Measurements from ENCODE around the gene ZC3H7A.
A peak's percentile ranks its signal among the peaks of the same experiment; 100 is the strongest.
"Not testable (repeated sequence)": the region's sequence is repeated elsewhere in the genome, so short reads cannot be mapped to it uniquely, and the experiment has no call there.

ZC3H7A gene, protein sequence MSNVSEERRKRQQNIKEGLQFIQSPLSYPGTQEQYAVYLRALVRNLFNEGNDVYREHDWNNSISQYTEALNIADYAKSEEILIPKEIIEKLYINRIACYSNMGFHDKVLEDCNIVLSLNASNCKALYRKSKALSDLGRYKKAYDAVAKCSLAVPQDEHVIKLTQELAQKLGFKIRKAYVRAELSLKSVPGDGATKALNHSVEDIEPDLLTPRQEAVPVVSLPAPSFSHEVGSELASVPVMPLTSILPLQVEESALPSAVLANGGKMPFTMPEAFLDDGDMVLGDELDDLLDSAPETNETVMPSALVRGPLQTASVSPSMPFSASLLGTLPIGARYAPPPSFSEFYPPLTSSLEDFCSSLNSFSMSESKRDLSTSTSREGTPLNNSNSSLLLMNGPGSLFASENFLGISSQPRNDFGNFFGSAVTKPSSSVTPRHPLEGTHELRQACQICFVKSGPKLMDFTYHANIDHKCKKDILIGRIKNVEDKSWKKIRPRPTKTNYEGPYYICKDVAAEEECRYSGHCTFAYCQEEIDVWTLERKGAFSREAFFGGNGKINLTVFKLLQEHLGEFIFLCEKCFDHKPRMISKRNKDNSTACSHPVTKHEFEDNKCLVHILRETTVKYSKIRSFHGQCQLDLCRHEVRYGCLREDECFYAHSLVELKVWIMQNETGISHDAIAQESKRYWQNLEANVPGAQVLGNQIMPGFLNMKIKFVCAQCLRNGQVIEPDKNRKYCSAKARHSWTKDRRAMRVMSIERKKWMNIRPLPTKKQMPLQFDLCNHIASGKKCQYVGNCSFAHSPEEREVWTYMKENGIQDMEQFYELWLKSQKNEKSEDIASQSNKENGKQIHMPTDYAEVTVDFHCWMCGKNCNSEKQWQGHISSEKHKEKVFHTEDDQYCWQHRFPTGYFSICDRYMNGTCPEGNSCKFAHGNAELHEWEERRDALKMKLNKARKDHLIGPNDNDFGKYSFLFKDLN

DNA sequence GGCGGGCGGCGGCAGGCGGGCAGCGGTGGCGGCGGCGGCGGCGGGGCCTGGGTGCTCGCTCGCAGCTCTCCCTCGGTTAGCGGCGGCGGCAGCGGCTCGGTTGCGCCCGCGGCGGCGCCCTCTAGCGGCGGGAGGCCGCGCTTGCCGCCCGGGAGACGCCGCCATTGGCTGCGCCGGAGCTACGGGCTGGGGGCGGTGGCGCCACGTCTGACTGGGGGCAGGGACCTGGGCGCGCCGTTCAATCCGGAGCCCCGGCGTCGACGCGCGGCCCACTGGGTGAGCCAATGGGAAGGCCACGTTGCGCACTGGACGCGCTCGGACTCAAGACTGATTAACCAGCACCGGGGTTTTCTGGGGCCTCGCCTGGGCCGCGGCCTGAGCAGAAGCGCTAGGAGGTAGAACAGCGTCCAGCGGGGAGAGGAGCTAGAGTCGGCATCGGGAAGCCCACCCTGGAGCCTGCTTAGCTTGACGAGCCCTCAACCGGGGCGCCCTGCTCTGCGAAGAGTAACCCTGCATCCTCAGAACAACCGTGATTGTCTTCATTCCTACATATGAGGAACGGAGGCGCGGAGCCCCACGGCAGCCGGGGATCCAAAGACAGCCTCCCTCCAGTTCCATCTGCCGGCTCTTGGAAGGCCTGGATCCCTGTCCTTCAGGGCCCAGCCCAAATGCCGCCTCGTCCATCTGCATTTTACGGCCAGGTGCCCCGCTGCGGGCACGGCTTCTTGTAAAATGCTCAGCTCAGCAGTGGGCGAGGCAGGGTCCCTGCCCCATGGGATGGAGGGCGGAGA lies at the start of gene ZC3H7A:
Gene ZC3H7A (minus strand): TSS at position 93 of the 791 bp plus-strand sequence. CDS start 14,904 bp downstream, outside the sequence.
- DNase-seq (ENCODE audit: low spot score): peak; percentile 96

DNA sequence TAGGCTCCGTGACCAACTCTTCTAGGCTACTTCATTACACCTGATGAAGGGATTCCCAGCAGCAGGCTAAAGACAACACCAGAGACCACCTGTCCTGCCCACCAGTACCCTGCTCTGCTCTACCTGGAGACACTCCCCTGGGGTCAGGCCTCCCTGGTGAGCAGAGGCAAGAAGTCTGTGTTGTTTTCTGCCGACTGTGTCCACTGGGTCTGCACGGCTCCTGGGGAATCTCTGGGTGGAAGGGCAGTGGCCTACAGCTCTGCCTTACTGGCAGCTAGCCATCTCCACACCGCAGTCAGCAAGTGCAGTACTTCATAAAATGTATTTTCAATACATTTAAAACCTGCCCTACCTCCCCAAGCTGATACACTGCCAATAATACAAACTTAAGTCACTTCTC lies 47.4 kb upstream of the ZC3H7A start:
- no peak for DNase-seq (ENCODE audit: low spot score)

DNA sequence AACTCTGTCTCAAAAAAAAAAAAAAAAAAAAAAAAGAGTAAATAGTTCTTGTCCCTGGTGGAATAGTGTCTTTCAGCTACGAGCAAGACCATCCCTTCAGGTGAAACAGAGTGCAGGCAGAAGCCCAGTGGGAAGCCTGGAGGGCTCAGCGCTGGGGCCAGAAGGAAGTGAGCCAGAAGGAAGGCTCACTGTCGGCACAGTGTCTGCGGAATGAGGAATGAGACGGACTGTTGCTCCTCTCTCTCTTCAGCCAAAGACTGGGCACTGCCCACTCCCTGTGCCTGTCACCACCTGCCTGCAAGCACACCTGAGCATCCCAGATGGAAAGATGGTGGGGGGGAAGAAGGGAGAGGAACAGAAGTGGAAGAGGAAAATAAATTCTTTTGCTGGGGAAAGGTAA lies 46.8 kb upstream of the ZC3H7A start:
- DNase-seq (ENCODE audit: low spot score): no peak

DNA sequence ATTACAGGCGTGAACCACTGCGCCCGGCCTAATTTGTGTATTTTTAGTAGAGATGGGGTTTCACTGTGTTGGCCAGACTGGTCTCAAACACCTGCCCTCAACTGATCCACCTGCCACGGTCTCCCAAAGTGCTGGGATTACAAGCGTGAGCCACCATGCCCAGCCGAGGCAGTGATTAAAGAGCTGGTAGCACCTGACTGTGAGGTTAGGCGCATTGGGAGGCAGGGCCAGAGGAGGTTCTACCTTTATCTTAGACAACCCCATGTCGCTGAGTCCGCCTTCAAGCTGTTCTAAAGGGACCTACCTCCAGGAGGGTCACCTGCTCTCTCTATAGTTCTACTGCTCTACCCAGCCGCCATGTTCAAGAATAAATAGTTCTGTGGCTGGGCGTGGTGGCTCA lies 46.1 kb upstream of the ZC3H7A start:
- DNase-seq (ENCODE audit: low spot score): no peak

DNA sequence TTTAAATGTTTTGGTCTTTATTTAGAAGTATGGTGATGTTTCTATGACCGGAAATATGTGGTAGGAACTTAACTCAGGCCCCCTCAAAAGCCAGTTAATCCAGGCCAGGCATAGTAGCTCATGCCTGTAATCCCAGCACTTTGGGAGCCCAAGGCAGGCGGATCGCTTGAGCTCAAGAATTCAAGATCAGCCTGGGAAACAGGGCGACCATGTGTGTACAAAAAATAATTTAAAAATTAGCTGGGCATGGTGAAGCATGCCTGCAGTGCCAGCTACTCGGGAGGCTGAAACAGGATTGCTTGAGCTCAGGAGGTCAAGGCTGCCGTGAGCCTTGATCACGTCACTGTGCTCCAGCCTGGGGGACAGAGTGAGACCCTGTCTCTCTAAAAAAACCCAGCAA lies 44.0 kb upstream of the ZC3H7A start:
- DNase-seq (ENCODE audit: low spot score): no peak

DNA sequence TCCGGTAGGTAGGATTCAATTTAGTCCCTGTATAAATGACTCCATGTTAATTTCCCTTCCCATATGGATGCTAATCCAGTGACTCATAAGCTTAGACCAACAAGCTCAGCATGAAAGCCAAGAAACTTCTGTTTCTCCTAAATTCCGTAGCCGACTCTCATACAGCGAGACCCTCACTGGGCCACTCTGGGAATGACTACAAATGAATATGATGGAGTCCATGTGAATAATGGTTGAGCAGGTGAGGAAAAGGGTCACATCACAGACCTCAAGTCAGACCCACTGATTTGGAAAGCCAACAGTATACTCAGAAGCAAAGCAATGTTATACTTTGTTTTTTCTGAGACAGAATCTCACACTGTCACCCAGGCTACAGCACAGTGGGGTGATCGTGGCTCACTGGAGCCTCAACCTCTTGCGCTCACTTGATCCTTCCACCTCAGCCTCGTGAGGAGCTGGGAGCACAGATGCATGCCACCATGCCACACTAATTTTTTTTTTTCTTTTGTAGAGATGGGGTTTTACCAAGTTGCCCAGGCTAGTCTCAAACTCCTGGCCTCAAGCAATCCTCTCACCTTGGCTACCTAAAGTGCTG lies 39.7 kb upstream of the ZC3H7A start:
- no peak for DNase-seq (ENCODE audit: low spot score)

DNA sequence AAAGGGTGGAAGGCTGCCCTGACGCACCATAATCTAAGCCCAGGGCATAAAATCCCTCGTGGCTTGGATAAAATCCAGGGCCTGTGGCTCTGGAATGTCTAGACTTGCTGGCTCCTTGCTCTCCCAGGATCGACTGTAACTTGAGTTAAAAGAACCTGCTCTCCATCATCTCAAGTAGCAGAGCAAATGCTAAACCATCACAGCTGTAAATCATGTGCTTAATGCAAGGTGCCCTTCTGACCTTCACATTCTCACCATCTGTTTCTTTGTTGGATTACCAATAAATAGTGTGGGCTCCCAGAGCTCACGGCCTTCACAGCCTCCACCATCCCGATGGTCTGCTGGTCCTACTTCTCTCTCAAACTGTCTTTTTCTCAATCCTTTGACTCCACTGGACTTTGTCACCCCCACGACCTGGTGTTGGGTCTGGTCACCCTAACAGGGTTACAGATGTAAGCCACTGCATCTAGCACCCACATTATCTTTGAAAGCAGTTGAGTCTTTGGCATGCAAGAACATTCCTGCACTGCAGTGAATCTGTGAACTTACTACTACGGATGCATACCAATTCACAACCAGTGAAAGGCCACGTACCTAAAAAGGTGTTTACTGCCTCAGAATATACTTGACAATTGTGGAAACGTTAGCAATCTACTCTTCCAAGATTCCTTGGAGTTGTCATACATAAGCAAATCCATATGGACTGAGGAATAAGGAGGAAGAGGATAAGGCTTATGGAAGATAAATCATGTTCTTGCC lies 39.0 kb upstream of the ZC3H7A start:
- DNase-seq (ENCODE audit: low spot score): no peak

DNA sequence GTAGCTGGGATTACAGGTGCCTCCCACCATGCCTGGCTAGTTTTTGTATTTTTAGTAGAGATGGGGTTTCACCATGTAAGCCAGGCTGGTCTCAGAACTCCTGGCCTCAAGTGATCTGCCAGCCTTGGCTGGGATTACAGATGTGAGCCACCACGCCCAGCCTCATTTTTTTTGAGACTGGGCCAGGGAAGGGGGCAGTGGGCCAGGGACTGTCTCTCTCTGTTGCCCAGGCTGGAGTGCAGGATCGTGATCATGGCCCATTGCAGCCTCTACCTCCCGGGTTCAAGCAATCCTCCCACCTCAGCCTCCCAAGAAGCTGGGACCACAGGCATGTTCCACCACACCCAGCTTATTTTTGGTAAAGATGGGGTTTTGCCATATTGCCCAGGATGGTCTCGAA lies 38.3 kb upstream of the ZC3H7A start:
- no peak for DNase-seq (ENCODE audit: low spot score)

DNA sequence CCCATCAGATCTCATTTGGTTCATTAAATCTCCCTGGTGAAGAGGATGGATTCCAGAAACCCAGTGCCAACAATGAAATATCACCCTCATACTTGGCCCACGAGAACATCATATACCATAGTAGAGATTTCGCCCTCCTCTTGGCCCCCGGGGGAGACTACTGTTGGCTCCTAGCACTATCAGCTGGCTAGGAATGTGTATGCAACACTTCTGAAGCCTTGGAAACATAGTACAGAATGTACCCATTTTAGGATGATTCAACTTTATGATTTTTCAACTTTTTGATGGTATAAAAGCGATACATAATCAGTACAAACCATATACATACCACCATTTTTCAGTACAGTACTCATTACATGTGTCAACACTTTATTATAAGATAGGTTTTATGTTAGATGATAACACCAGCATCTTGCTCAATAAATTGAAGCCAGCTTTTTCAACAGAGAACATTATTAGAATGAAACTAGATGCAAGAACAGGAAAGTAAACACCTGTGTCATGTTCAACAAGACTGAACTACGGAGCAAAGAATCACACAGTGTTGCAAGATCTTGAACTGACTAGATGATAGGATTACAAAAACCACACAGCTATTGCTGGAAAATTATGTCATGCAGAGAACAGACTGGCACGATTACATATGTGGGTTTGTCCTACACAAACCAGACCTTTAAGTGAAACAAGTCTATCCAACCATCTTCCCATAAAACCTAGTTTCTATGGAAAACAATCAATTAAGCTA lies 37.1 kb upstream of the ZC3H7A start:
- no peak for DNase-seq (ENCODE audit: low spot score)

DNA sequence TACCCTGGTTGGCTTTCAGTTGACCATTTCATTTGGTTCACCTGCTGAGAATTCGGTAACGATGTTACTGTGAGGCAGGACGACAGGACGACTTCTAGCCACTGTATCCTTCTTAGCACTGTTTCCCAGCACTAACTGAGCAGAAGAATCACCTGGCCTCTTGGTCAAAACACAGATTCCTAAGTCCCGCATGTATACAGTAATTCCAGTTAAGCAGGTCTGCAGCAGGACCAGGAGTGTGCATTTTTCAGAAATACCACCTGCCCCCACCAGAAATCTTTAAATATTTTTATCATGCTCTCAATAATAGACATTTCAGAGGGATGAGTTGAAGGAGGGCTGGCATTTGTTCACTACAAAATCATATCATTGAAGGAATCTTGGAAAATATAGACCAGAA lies 31.6 kb upstream of the ZC3H7A start:
- no peak for DNase-seq (ENCODE audit: low spot score)

DNA sequence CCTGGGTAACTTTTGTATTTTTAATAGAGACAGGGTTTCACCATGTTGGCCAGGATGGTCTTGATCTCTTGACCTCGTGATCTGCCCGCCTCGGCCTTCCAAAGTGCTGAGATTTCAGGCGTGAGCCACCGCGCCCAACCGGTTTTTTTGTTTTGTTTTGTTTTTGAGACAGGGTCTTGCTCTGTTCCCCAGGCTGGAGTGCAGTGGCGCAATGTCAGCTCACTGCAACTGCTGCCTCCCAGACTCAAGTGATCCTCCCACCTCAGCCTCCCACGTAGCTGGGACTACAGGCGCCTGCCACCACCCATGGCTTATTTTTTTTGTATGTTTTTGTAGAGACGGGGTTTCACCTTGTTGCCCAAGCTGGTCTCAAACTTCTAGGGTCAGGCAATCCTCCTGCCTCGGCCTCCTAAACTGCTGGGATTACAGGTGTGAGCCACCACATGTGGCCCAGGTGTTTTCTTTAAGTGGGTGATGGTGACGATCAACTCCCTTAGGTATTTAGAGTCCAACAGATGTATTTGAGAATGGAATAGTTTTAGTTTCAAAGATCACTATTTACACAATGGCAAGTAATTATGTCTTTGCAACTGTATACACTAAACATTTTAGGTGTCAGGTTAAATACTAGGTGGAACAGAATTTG lies 28.6 kb upstream of the ZC3H7A start:
- not testable (repeated sequence) for DNase-seq (ENCODE audit: low spot score)

DNA sequence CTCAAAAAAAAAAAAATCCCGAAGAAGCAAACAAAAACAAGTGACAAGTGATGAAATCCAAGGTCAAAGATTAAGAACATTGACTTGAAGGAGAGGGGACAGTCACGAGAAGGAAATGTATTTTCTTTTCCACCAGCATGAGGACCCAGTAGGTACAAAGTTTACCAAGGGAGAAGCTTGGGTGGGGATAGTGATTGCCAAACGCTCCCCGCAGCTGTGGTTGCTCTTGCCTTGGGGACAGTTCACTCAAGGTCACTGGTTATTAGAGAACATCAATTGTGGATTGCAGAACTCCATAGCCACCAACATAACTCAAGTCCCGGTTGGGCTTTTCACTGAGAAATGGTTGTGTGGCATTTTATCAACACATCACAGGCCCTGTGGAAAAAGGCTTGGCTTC lies 27.3 kb upstream of the ZC3H7A start:
- no peak for DNase-seq (ENCODE audit: low spot score)

DNA sequence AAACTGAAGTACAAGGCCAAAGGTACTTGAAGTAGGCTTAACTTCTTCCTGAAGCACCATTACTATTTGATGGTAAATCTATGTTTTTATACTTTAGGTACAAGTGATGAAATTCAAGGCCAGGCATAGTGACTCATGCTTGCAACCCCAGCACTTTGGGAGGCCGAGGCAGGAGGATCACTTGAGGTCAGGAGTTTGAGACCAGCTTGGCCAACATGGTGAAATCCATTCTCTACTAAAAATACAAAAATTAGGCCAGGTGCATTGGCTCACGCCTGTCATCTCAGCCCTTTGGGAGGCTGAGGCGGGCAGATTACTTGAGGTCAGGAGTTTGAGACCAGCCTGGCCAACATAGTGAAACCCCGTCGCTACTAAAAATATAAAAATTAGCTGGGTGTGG lies 26.6 kb upstream of the ZC3H7A start:
- DNase-seq (ENCODE audit: low spot score): not testable (repeated sequence)

DNA sequence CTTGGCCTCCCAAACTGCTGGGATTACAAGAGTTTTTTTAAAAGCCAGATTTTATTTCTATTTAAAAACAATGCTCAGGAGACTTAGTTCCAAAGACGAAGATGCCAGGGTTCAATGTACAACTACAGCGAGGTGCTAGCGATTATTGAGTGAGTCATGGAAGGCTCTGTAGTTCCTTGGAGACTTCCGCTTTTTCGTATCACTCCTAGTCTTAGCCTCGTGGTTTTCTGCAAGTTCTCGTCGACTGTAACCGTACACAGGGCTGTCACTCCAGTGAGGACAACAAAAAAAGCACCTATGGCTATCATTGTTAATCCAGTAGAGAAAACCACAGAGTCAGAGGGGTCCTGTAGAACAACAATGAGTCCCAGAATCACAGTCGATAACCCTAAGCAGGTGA lies 22.7 kb upstream of the ZC3H7A start:
- no peak for DNase-seq (ENCODE audit: low spot score)

DNA sequence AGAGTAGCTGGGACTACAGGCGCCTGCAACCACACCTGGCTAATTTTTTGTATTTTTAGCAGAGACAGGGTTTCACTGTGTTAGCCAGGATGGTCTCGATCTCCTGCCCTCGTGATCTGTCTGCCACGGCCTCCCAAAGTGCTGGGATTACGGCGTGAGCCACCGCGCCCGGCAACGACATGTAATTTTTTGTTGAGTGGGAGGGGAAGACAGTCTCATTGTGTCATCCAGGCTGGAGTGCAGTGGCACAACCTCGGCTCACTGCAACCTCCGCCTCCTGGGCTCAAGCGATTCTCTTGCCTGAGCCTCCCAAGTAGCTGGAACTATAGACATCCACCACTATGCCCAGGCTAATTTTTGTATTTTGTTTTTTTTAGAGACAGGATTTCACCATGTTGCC lies 21.9 kb upstream of the ZC3H7A start:
- not testable (repeated sequence) for DNase-seq (ENCODE audit: low spot score)

DNA sequence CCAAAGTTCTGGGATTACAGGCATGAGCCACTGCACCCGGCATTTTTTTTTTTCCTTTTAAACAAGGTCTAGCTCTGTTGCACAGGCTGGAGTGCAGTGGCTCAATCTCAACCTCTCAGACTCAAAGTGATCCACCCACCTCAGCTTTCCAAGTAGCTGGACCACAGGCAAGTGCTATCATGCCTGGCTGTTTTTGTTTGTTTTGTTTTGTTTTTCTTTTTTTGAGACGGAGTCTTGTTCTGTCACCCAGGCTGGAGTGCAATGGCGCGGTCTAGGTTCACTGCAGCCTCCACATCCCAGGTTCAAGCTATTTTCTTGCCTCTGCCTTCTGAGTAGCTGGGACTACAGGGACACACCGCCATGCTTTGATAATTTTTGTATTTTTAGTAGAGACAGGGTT lies 19.1 kb upstream of the ZC3H7A start:
- DNase-seq (ENCODE audit: low spot score): no peak

DNA sequence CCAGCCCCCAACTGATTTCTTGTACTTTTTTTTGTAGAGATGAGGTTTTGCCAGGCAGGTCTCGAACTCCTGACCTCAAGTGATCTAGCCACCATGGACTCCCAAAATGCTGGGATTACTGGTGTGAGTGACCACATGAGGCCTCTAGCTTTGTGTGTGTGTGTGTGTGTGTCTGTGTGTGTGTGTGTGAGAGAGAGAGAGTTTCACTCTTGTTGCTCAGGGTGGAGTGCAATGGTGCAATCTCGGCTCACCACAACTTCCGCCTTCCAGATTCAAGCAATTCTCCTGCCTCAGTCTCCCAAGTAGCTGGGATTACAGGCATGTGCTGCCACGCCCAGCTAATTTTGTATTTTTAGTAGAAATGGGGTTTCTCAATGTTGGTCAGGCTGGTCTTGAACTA lies 17.7 kb upstream of the ZC3H7A start:
- not testable (repeated sequence) for DNase-seq (ENCODE audit: low spot score)

DNA sequence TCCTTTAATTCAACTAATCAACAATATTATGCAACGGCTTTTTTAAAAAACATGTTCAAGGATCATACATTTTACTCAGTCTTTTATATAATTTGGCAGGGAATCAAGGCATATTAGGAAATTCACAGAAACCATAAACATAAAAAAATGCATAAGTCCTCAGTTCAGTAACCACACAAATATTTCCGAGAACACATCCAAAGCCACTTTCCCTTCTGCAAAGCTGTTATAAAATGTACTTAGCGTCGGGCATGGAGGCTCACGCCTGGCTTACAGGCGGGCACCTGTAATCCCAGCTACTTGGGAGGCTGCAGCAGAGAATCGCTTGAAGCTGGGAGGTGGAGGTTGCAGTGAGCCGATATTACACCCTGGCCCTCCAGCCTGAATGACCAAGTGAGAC lies 9.7 kb upstream of the ZC3H7A start:
- no peak for DNase-seq (ENCODE audit: low spot score)

DNA sequence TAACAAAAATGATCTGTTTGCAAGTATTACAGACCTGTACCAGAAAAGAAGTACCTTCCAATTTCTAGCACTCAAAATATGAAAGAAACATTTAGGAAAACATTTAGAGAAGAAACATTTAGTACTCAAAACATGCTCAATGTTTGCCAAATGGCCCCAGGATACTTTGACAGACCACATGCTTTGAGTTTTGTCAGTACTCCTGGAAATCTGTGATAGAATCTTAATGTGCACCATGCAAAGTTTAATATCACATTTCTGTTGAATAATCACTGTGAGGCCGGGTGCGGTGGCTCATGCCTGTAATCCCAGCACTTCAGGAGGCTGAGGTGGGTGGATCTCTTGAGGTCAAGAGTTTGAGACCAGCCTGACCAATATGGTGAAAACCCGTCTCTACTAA lies 8.5 kb upstream of the ZC3H7A start:
- DNase-seq (ENCODE audit: low spot score): no peak

DNA sequence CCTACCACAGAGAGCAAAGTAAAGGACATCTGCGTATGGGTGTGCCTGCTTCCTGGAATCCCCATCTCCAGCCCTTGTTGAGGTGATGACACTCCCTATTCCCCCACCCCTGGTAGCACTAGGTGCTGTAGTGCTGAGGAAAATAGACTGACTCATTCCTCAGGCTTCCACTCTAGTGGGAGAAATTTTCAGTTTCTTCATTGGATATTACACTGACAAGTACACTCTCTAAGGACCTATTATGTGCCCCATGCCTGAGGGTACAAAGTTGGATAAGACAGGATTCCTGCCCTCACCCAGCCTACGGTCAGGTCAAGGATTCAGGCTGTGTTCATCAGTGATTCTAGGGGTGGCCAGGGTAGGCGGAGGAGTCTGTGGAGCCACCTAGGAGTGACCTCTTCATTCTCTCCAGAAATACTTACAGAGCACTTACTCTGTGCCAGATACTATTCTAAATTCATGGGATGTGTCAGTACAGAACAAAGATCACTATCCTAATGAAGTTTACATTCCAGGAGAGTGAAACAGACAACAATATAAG lies 4.5 kb upstream of the ZC3H7A start:
- no peak for DNase-seq (ENCODE audit: low spot score)

All from D341Med (cell line).